HUDEP-2 (cell line): ENCODE results near the gene SEMA4G.

Experiments used
- DNase-seq, 76 experiments: peaks; one replicate each; lab custom pipeline; 2025; ENCODE audit not compliant: unreplicated experiment in 76 of 76; lab: John Stamatoyannopoulos, UW

Gene SEMA4G

DNA sequence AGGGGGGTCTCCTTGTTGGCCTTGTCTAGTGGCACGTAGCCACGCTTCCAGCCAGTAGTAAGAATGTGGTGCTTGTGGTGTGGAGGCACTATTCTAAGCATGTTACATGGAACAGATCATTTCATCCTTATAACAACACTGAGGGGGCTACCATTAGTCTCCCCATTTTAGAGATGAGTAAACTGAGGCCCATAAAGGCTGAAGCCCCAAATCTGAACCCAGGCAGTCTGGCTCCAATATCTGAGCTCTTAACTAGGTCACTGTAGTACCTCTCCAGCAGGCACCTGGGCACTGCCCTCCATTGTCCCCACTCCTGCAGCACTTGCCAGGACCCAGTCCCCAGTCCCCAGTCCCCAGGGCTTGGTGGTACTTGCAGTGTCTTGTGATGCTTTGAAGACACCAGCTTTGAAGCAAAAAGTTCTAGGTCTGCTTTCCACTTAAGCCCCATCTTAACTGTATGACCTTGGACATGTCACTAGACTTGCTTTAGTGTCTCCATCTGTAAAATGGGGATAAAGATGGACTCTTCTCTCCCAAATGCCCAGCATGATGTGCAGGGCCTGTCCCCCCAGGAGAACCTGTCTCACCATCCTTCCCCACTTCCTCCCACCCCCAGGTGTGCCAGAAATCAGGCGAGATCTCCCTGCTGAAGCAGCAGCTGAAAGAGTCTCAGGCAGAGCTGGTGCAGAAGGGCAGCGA is 36.7 kb downstream of the SEMA4G start:
- no peak for DNase-seq

DNA sequence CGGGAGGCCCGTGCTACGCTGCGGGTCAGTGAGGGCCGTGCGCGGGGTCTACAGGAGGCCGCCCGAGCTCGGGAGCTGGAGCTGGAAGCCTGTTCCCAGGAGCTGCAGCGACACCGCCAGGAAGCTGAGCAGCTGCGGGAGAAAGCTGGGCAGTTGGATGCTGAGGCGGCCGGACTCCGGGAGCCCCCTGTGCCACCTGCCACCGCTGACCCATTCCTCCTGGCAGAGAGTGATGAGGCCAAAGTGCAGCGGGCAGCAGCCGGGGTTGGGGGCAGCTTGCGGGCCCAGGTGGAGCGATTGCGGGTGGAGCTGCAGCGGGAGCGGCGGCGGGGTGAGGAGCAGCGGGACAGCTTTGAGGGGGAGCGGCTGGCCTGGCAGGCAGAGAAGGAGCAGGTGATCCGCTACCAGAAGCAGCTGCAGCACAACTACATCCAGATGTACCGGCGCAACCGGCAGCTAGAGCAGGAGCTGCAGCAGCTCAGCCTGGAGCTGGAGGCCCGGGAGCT is 37.3 kb downstream of the SEMA4G start:
- DNase-seq = no peak

DNA sequence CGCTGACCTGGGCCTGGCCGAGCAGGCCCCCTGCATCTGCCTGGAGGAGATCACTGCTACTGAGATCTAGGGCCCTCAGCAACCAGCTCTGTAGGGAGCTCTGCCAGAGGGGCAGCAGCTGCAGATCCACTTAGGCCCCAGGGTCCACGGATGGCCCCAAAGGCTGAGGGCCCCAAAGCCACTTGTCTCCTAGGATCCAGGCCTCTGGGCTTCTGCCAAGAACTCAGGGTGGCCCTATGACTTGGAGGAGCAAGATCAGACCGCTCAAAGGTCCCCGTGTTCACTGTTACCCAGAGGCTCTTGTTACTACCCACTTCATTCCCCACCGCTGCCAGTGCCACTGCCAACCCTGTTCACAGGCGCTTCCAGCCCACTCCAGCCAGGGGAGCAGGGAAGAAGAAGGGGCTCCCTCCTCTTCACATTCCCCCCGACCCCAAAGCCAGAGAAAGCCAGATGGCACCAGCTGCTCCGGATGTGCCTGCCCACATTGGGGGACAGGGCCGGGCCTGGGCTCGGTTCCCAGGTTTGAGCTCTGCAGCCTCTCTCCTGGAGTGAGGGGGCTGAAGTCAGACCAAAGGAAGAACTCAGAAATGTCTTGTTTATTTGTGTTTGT is 37.9 kb downstream of the SEMA4G start:
- no peak for DNase-seq

DNA sequence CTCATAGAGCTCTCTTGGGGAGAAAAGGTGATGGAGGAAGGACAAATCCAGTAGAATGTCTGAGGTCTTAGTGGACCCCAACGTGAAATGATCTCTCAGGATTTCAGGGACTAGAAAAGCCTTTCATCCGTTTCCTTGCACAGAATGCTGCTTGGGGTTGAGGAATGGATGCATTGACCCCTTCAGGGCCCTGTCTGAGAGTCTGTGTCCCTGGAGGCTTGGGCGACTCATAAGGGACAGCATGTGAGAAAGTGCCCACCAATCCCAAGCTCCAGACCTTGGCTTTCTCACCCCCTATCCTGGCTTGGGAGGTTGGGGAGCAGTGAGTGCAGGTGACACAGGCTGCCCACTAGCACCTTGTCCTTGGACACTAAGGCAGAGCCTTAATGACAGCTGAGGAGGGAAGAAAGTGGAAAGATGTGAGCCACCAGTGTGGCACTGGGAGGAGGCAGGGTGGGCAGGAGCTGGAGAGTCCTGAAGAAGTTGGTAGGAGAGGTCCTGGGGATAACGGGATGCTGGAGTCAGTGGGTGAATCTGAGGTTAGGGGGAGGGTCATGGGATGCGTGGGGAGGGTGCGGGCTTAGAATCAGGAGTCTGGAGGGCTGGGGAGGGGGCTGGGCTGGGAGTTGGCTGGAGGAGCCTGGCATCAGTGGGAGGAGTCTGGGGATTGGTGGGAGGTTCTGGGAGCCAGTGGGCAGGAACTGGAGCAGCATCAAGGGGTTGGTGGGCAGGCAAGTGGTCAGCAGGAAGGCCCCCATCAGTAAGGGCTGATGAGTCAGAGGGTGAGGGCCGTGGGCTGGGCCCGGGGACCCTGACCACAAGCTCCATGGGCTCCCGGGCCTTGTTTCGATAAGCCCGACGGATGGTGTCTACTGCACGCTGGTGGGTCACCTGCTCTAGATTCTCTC is 38.9 kb downstream of the SEMA4G start:
- no peak for DNase-seq

DNA sequence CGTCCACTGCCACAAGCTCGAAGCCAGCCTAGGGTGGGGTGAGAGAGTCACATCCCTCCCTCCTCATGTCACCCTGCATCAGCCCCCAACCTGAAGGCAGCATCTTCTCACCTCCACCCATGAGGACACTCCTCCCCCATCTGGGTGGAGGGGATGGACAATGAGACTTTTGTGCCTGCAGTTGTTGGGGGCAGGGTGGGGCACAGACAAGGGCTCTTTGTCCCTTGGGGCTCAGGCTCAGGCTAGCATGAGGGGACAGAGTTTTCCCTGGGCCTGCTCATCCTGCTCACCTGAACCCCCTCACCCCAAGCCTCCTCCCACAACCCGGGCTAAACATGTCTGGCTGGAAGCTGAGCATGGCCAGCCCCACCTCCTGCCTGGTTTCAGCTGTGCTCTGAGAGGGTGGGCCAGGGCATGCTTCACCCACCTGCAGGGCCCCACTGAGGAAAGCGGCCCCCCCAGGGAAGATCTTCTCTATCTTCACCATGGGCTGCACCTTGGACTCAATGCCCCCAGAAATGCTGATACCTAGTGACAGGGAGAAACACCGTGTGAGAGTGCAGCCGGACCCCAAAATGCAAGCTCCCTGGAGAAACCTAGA is 39.6 kb downstream of the SEMA4G start:
- no peak for DNase-seq

DNA sequence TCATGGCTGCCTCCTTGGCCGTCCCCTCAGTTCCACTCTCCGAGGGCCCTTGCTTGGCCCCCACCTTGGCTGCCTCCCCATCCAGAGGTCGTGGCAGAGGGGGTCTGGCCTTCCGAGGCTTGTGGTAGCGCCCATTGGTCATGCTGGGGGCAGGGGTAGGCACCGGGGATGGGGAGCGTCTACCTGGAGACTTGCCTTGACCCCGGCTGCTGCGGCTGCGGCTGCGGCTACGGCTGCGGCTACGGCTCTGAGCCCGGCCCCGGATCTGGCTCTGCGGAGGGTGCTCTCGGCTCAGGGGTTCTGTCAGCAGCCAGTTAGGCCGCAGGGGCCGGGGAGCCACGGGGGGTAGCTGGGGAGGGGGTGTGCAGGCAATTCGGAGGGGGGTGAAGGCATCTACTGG is 41.0 kb downstream of the SEMA4G start:
- DNase-seq = no peak

DNA sequence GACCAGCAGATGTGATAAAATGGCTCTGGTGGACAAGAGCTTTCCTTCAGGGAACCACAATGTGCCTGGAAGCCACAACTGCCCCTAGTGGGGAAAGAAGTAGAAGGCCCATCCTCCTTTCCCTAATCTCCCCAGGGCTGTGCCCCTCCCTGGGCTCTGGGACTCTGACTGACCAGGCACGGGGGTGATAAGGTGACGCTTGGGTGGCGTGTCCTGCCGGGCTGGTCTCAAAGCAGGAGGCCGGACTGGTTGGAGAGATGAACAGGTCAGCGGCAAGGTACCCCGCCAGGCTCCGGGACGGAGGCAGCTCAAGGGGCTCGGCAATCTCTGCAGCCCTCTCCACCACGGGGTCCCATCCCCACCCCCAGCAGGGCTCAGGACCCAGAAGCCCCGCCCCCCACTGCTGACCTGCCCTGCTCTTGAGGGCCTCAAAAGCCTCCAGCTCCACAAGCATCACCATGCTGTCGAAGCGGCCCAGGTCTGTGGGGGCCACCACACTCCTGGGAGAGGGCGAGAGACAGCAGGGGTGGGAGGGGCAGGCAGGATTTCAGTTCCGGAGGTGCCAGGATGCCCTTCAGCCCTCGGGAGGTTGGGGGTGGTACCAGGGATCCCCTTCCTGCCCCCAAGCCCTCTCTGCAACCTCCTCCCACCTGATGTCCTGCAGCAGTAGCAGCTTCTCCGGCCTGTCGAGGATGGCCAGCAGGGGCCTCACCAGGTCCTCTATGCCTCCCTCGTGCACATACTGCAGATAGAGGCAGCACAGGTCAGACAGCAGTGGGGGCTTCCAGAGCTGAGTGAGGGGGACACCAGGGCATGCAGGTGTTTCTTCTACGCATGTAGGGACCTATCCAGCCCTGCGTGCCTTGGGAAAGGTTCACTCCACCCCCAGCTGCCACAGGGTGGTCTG is 42.5 kb downstream of the SEMA4G start:
- DNase-seq = peak in 14 of 76 experiments; percentile 6 to 48 (median 16)

DNA sequence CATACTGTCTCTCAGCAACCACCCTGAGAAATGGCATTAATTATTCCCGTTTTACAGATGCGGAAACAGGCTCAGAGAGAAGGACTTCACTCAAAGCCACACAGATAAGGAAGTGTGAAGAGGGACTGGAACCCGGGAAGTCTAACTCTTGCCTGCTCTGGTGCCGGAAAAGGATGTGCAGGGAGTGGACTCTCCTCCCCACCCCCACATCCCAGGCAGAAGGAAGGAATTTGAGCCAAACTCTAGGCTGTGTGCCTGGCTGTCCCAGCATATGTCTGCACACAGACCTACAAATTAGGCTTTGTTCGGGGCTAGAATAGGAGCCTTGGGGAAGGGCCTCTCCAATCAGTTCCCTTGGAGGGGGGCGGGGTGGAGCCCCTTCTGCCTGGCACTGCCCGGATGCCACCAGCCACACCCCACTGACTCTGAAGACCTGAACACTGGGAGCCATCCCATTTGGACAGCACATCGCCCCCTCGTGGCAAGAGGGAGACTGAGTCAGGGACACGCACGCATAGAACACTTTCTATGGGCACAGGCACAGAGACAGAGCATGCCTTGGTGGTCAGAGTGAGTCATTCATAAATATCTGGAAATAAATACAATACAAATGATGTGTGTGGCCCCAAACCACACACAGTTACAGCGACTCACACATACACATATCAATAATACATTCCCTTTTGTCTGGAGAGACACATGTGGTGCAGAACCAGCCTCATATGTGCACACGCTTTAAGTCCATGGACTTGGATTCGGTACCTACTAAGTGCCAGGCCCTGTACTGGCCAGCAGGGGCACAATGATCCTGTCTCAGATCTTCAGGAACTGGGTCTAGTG is 43.4 kb downstream of the SEMA4G start:
- peak in 72 of 76 experiments; percentile 27 to 90 (median 70) for DNase-seq

DNA sequence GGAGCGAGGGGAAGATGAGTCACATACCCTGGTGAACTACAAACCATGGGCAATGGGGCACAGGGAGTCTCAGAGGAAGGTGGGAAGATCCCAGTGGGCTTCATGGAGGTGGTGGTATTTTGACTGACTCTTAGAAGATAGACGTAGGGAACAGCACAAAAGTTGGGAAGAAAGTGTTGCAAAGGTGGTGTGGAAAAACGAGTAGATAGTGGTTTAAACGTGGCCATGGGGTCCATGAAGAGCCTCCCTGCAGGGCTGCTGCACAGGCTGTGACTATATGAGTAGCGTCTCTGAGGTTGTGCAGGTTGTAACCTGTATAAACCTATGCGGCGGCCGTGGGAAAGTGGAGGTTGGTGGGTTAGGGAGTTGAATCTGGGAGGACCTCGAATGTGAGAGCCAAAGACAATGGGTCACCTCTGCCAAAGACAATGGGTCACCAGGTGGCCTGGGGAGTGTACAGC is 44.1 kb downstream of the SEMA4G start:
- DNase-seq = no peak

DNA sequence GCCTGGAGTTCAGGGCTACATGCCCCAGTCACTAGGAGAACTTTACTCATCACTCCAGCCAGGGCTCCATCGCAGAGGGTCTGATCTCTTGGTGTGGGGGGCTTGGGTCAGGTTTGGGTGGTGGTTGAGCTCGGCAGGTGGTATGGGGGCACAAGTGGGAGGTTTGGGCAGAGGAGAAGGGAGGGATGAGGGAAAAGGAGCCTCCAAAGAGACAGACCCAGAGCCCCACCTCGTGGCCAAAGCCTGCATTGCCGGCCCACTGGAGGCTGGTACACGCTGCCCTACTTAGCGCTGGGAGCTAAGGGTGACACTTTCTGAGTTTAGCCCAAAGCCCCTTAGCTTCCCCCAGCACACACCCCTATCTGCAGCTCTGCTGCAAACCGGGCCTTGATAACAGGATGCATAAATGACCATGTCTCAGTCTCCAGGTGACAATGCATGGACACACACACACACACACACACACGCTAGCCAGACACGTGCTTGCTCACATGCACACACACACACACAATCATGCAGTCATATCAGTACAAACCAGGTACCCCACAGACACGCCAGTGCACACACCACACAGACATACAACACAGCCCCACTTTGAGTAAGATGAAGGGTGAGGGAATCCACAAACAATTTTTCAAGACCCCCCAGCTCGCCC is 45.1 kb downstream of the SEMA4G start:
- DNase-seq = peak in 62 of 76 experiments; percentile 10 to 78 (median 54)

DNA sequence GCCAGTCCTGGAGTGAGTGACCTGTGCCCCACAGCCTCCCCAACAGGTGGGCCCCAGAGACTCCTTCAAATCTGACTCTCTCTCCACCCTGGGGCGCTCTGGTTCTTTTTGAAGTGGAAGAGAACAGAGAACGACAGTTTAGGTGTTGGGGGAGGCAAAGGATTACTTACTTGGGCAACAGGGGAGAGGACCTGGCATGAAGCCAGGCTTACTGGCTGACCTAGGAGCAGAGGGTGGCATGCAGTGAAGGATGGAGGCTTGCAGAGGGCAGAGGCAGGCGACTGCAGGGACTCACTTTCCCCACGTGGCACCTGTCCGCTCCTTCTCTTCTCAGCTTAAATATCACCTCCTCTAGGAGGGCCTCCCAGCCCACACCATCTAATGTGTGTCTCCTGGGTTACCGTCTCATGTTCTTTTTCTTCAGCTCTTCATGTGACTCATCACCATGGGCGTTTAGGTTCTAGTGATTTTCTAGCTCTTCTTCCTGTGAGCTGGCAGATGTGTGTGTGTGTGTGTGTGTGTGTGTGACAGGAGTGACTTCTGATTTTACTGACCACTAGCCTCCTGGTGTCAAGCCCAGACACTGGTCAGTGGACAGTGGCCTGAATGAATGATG is 45.8 kb downstream of the SEMA4G start:
- peak in 30 of 76 experiments; percentile 2 to 60 (median 24) for DNase-seq

DNA sequence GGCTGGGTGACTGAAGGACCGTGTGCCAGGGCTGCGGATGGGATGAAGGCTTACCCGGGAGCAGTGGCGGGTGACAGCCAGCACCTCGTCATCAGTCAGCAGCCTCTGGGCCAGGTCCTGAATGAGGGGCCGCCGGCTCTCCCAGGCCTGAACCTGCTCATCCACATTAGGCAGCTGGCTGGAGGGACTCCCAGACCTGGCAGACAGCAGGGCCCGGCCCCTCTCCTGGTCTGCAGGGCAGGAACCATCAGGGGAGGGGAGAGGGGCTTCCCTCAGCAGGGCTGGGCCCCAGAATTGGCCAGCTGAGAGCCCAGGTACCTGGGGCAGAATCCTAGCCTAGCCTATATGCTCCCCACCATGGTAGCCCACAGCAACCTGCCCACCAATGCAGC is 46.3 kb downstream of the SEMA4G start:
- DNase-seq = no peak

DNA sequence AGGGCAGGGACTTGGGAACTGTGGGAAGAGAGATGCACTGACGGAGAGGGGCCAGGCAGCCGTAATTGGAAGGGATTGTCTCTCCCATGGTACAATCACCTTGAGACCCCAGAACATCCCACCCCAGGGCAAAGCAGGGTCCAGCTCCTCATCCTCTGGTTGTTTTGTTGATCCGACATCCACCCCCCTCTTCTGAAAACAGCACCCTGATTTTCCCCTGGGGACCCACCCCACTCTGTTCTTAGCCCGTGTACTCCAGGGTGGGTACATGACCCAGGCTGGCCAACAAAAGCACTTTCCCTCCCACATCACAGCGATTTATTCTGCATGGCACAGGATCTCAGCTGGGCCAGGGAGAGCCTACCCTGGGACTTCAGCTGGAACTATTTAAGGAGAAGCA is 47.5 kb downstream of the SEMA4G start:
- DNase-seq = no peak

DNA sequence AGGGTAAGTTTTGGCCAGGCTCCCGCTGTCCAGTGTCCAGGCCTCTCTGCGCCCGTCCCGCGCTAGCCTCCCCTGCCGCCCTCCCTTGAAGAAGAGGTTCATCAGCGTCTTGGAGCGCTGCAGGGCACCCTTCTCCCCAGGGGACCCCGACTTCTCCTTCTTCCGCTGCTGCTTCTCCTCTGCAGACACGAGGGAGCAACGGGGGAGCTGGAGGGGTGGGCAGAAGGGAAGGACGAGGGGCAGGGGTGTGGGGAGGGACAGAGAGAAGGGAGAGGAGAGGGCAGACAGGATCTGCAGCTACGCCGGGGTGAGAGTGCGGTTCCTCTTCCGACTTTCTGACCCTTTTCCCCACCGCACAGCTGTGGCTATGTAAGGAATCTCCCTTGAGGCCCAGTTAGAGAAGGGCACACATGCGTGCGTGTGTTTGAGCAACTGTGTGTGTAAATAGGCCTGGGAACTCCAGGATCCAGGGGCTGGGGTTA is 48.9 kb downstream of the SEMA4G start:
- no peak for DNase-seq

DNA sequence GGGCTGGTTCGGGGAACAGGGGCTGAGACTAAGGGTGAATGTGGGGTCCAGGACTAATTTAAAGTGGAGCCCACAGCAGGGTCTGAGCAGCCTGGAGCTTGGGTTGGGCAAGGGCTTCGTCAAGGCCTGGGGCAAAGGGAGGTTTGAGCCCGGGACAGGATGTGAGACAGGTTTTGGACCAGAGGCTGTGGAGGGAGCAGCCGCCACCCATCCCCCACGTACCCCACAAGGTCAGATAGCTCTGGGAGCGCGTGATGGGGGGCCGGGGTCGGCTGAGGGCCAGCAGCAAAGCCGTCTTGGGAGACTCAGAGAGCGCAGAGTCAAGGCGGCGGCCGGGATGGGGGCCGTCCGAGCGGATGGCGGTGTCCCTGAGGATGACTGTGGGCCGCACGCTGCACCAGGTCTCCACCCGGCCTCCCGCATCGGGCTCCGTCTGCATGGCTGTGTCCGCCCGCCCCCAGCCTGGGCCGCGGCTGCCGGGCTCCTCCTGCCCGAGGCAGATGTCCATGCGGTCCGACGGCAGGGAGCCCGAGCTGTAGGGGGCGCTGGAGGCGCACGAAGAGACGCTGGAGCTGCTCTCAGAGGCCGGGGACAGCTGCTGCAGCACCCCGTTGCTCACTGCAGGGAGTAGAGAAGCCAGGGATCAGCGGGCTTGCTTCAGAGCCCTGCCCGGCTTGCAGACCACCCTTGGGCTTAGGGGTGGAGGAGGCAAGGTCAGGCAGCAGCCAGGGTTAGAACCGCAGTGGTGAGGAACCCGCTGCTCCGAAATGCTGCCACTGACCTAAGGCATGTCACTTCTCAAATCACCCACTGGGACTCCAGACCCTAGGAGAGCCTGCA is 49.5 kb downstream of the SEMA4G start:
- DNase-seq = peak in 66 of 76 experiments; percentile 4 to 89 (median 63)
